NCI-H82 (cell line): ENCODE data around the gene CMTM2.
"Not testable (repeated sequence)": the region's sequence is repeated elsewhere in the genome, so short reads cannot be mapped to it uniquely, and the experiment has no call there.

Source experiments
- DNase-seq: peaks from one replicate; lab custom pipeline; 2025; lab: John Stamatoyannopoulos, UW

CMTM2 gene

DNA sequence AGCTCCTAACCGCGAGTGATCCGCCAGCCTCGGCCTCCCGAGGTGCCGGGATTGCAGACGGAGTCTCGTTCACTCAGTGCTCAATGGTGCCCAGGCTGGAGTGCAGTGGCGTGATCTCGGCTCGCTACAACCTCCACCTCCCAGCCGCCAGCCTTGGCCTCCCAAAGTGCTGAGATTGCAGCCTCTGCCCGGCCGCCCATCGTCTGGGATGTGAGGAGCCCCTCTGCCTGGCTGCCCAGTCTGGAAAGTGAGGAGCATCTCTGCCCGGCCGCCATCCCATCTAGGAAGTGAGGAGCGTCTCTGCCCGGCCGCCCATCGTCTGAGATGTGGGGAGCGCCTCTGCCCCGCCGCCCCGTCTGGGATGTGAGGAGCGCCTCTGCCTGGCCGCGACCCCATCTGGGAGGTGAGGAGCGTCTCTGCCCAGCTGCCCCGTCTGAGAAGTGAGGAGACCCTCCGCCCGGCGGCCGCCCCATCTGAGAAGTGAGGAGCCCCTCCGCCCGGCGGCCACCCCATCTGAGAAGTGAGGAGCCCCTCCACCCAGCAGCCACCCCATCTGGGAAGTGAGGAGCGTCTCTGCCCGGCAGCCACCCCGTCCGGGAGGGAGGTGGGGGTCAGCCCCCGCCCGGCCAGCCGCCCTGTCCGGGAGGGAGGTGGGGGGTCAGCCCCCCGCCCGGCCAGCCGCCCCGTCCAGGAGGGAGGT, 51.4 kb downstream of the CMTM2 start:
- DNase-seq = not testable (repeated sequence)

DNA sequence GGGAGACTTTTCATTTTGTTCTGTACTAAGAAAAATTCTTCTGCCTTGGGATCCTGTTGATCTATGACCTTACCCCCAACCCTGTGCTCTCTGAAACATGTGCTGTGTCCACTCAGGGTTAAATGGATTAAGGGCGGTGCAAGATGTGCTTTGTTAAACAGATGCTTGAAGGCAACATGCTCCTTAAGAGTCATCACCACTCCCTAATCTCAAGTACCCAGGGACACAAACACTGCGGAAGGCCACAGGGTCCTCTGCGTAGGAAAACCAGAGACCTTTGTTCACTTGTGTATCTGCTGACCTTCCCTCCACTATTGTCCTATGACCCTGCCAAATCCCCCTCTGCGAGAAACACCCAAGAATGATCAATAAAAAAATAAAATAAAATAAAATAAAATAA, 52.3 kb downstream of the CMTM2 start:
- DNase-seq = not testable (repeated sequence)

DNA sequence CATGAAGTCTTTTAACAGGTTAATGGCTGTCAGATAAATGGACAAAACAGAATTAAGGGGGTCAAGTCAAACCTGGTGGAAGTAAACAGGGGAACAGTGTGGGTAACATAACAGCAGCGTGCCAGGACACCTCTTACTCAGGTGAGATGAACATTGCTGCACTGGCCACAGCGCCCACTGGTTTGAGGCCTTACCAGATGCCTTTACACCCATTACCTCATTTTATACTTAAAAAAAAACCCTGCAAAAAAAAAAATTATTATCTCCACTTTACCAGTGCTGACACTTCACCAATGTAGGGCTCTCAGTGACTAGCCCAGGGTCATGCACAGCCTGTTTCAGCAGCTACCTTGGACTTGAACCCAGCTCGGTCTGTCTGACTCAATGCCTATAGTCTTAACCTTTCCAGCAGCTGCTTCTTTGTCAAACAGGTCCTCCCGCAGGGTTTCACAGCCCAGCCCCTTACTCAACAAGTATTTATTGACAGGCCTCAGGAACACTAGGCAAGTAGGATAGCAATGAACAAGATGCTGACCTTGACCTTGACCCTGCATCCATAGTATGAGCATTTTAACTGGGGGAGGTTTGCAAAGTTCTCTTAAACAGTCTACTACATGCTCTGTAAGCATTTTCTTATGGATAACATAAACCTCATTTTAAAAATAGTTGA, 55.4 kb downstream of the CMTM2 start:
- no peak for DNase-seq

DNA sequence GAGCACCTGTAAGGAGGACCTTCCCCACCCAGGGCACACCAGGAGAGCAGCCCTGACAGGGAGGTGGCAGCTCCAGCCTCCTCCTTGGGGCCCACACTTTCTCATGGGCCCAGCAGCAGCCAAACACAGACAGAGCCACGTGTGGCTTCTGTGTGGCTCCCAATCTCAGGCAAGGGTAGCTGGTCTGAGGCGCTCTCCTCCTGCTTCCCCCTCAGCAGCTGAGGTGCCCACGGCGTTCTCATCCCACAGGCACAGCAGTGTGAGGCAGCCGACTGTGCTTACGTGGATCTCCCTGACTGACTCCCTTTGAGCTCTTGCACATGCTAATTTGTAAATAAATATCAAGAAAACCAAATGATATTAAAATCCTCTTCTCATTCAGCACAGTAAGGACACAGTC, 56.1 kb downstream of the CMTM2 start:
- DNase-seq = no peak

- no peak for DNase-seq
Measured at GRCh38 chr16:66636199-66636598, 56.9 kb downstream of the CMTM2 start.

GRCh38 chr16:66637806-66638205, 58.5 kb downstream of the CMTM2 start:
- no peak for DNase-seq
